SK-N-MC (cell line): ENCODE measurements around the gene SBK1.

Source experiments
- EZH2 ChIP-seq: fragments of 200-600 bp; sonication (generic); IDR thresholded peaks from one replicate; pipeline ENCODE4 v1.6.1; 2017; ENCODE audit warnings: antibody characterized with exemption
- POLR2AphosphoS5 ChIP-seq: IDR thresholded peaks from 2 replicates; pipeline ENCODE4 v1.6.1; 2012; ENCODE audit warnings: mild to moderate bottlenecking, low read depth, low read length, borderline replicate concordance

- no peak for TF ChIP-seq POLR2AphosphoS5
- no peak for TF ChIP-seq EZH2
Observed at GRCh38 chr16:28261942-28262341, 30.4 kb upstream of the SBK1 start.
